Ascending aorta (tissue), 2 donors: ENCODE results near the gene KCNH4. TPM values are rescaled to one million over a fixed set of nuclear protein-coding genes. Genes with fewer than 3 reads are reported as not detected.
A peak's percentile ranks its signal among the peaks of the same experiment; 100 is the strongest.

Experiments
- DNase-seq, 2 donors: peaks; one replicate each; pipeline ENCODE4 v3.0.0-alpha.2; 2019; ENCODE audit warnings: low spot score in 2 of 2
- H3K27ac ChIP-seq, 2 donors: fragments of 200-600 bp; sonication (generic); one replicate each; pipeline ENCODE4 v1.5.1; 2016 to 2017; ENCODE audit warnings: mild to moderate bottlenecking in 1 of 2
- H3K27me3 ChIP-seq: fragments of 200-600 bp; sonication (generic); one replicate; pipeline ENCODE4 v1.5.1; 2017
- H3K36me3 ChIP-seq, 2 donors: fragments of 200-600 bp; sonication (generic); one replicate each; pipeline ENCODE4 v1.5.1; 2016
- H3K4me1 ChIP-seq, 2 donors: fragments of 200-600 bp; sonication (generic); one replicate each; pipeline ENCODE4 v1.5.1; 2016 to 2017; ENCODE audit warnings: mild to moderate bottlenecking in 1 of 2
- H3K4me3 ChIP-seq, 2 donors: fragments of 200-600 bp; sonication (generic); one replicate each; pipeline ENCODE4 v1.5.1; 2016 to 2017; ENCODE audit warnings: mild to moderate bottlenecking in 1 of 2
- H3K9me3 ChIP-seq, 2 donors: fragments of 200-600 bp; sonication (generic); one replicate each; pipeline ENCODE4 v1.5.1; 2016
- CTCF ChIP-seq, 3 experiments: fragments of 200-600 bp in 2 of 3; fragments of 450-650 bp in 1 of 3; sonication (generic) in 2 of 3; IDR thresholded peaks; one replicate each; pipeline ENCODE4 v1.5.1; 2016 to 2019; ENCODE audit warnings: antibody characterized with exemption in 3 of 3, mild to moderate bottlenecking in 1 of 3, moderate library complexity in 1 of 3
- intact Hi-C: fragments of 100-400 bp; cut with DNase I; formaldehyde crosslinking; loops from one replicate; pipeline ENCODE4 v1.15.1; 2023
- total RNA-seq: library from RNA; depleted of rRNA; stranded (reverse); fragments of >200 nt; gene quantifications from one replicate; pipeline ENCODE4 v1.1.0, GENCODE V29; 2016

KCNH4 gene
- total RNA-seq, 1 donor from 2014 or later = not detected

GRCh38 chr17:42116705-42117396 lies 64.1 kb downstream of the KCNH4 start:
- Histone ChIP-seq H3K4me3 (no peak overlapping the region), H3K27me3 (no peaks in the 10 kb centered on the region), H3K27ac (no peak overlapping the region), H3K4me1 (peaks cover 4 to 22% of the 10 kb centered on the region in 2 donors), H3K9me3 (no peaks in the 10 kb centered on the region), H3K36me3 (peaks cover 0 to 7% of the 10 kb centered on the region in 2 donors)
- DNase-seq = peak; percentile 37 to 92
- intact Hi-C loops = loop anchor here (1.0 kb wide), 3 partner anchors 50 to 154 kb away; no protein-coding TSS in a partner anchor
- TF ChIP-seq CTCF (IDR thresholded peaks at IDR 0.05) = peak; percentile 81 to 84 (median 83)

DNA sequence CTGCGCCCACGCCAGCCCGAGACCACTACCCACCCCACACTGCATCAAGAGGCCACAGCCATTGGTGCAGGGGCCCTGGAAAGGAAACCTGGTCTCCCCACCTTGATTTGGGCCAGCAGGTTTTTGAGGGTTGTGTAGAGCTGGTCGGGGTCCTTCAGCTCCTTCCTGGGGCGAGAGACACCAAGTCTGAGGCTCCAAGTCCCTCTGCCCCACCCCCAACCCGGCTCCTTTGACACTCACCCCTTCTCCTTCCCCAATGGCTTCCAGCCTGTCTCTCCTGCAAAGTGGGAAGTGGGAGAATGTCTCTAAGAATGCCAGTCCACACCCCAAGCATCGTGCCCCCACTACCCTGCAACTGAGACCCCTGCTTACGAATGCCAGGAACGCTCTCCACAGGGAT lies 66.8 kb downstream of the KCNH4 start:
- intact Hi-C loops = no loop called here
- no peak overlapping the region for H3K27ac ChIP-seq
- peaks cover 4 to 11% of the 10 kb centered on the region in 2 donors for H3K4me1 ChIP-seq
- TF ChIP-seq CTCF (IDR thresholded peaks at IDR 0.05) = no peak
- H3K27me3 ChIP-seq = no peaks in the 10 kb centered on the region
- DNase-seq = no peak
- H3K9me3 ChIP-seq = no peaks in the 10 kb centered on the region
- no peak overlapping the region for H3K4me3 ChIP-seq
- peaks cover 1 to 7% of the 10 kb centered on the region in 2 donors for H3K36me3 ChIP-seq

DNA sequence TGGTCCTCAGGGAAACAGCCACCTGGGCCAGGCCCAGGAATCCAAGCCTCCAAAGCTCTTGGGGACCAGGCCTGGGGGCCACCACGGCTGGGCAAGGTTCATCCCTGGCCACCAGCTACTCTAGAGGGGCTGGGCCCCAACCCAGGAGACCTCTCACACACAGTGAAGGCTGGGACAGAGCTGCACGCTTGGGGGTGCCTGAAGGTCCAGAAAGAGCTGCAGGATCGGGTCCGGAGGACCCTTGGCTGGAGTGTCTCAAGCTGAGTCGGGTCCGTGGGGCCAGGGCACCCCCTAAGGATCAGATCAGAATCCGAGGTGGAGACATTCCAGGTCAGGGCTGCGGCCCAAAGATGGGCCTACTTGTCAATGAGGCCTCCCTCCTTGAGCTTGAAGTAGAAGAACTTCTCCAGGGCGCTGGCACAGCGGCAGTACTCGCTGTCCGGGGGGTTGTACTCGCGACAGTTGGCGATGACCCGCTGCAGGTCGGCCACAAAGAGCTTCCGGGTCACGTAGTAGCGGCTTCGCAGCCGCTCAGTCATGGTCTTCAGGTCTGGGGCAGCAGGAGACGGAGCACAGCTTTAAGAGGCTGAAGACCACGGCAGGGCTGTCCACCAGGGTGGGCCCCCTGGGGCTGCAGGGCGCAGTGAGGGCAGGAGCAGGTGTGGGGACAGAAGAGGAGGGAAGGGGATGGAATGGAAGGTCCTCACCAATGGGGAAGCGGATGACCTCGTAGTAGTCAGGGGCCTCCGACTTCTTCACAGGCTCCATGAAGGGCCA lies 67.5 kb downstream of the KCNH4 start:
- peaks cover 4 to 11% of the 10 kb centered on the region in 2 donors for H3K4me1 ChIP-seq
- TF ChIP-seq CTCF (IDR thresholded peaks at IDR 0.05) = no peak
- no peak for DNase-seq
- no peaks in the 10 kb centered on the region for H3K9me3 ChIP-seq
- peak overlapping the region; percentile 91 to 93 for H3K27ac ChIP-seq
- intact Hi-C loops = no loop called here
- peak overlapping the region in 1 of 2 donors; percentile 78 for H3K4me3 ChIP-seq
- H3K27me3 ChIP-seq = no peaks in the 10 kb centered on the region
- H3K36me3 ChIP-seq = peaks cover 5 to 7% of the 10 kb centered on the region in 2 donors

- Histone ChIP-seq H3K27me3 (no peaks in the 10 kb centered on the region), H3K27ac (peak within 1 kb of the TSS; percentile 91 to 93), H3K36me3 (peaks cover 6 to 7% of the 10 kb centered on the region in 2 donors), H3K4me3 (peak within 1 kb of the TSS; percentile 70 to 78), H3K9me3 (no peaks in the 10 kb centered on the region), H3K4me1 (peaks cover 4 to 11% of the 10 kb centered on the region in 2 donors)
- intact Hi-C loops = no loop called here
- TF ChIP-seq CTCF (IDR thresholded peaks at IDR 0.05) = no peak
- DNase-seq = peak; percentile 39 to 88
Measured at GRCh38 chr17:42112552-42113176, 68.3 kb downstream of the KCNH4 start, which contains the start of gene DHX58. TSS of gene DHX58 (minus strand) at chr17:42112714. CDS start at chr17:42111892, 822 bp downstream.

- H3K36me3 ChIP-seq = peaks cover under 1 to 10% of the 10 kb centered on the region in 2 donors
- no peaks in the 10 kb centered on the region for H3K9me3 ChIP-seq
Measured at GRCh38 chr17:42111871-42112551, 68.9 kb downstream of the KCNH4 start.

More at GRCh38 chr17:42111871-42112551, 68.9 kb downstream of the KCNH4 start:
- intact Hi-C loops = no loop called here
- no peak for DNase-seq
- Histone ChIP-seq H3K27me3 (no peaks in the 10 kb centered on the region), H3K4me3 (peak overlapping the region; percentile 70 to 78), H3K4me1 (peaks cover 4 to 11% of the 10 kb centered on the region in 2 donors), H3K27ac (peak overlapping the region; percentile 91 to 93)
- TF ChIP-seq CTCF (IDR thresholded peaks at IDR 0.05) = no peak
